HG03175 (cell line): ENCODE measurements around the gene TRIL.

ENCODE experiments used
- ATAC-seq: cut with Tn5 transposase; IDR thresholded peaks from one replicate; pipeline ENCODE4 v1.9.1; 2021; ENCODE audit warnings: mild to moderate bottlenecking, moderate library complexity; ENCODE audit not compliant: unreplicated experiment

The TRIL gene

DNA sequence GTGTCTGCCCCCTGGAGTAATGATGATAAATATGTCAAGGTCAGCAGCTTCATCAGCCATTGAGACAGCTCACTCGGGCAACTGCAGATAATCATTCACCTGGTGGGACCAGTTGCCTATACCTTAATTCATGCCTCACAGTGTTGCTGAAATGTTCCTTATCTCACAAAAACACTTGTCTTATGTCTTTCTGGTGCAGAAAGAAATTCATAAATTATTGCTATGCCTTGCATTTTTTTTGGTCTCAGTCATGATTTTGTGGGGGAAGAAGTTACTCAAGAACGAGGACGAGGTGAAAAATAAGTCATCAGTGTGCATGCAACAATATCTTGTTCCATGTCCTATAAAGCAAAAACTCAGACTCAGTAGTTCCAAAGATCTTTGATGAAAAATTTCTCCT lies 16.0 kb downstream of the TRIL start:
- ATAC-seq: no peak

GRCh38 chr7:28941633-28942032 lies 16.5 kb downstream of the TRIL start:
- no peak for ATAC-seq

- no peak for ATAC-seq
Observed at GRCh38 chr7:28940741-28941384, 17.3 kb downstream of the TRIL start.

DNA sequence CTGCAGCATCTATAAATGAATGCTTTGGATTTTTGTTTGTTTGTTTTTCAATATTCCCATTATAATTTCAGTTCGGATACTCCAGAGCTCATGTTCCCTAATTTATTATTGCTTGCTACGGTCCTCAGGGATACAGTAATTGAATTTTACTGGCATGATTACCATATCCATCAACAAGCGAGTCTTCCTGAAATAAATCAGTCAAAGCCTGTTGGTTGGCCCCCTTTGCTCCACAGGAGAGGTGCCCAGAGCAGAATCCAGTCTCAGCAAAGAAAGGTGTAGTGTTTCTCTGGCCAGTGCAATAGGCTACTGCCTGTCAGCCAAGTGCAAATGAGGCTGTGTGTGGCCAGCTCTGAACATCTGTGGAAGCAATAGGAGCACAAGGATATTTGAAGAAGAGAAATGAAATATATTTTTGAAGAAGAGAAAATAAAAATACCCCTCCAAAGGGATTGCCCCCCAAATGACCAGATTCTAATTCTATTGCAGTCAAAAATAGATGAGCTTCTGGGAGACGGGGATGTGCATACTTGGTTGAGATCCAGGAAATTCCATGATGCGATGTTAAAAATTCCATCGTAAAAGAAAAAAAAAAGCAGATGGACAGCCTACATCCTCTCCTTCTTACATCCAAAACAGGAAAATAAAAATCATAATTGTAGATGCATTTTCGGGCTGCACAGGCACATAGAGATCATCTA lies 18.1 kb downstream of the TRIL start:
- ATAC-seq: no peak

DNA sequence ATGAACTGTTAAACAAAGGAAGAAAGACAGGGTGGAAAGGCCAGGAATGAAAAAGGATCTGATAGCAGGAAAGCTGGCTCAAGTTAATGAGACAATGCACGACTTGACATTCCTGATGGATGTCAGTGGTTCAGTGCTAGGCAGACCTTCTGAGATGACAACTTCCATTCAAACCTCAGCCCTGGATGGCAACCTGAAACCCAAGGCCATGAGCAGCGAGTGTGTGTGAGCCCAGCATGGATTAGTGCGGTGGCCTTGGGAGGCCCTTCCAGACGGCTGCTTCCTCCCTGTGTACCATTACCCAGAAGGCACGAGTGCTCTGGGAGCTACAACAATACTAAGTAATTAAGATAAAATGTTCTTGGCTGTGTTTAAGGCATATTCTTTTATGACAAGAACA lies 18.8 kb downstream of the TRIL start:
- ATAC-seq: no peak

DNA sequence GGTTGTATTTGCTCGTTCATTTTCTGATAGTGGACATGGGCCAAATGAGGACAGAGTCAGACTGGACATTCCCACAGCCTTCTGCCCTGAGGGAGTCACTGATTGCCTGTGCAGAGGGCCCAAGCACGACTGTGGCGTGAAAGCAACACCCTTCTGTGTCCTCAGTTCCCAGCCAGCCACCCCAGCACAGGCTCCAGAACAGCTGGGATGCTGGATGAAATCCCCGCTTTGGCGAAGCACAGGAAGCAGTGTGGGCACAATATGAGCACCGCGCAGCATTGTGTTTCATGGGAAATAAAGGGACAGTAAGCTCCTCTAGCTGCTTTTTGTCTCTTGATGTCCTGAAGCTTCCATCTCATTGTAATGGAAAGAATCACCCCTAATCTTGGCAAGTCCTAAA lies 20.5 kb downstream of the TRIL start:
- no peak for ATAC-seq

DNA sequence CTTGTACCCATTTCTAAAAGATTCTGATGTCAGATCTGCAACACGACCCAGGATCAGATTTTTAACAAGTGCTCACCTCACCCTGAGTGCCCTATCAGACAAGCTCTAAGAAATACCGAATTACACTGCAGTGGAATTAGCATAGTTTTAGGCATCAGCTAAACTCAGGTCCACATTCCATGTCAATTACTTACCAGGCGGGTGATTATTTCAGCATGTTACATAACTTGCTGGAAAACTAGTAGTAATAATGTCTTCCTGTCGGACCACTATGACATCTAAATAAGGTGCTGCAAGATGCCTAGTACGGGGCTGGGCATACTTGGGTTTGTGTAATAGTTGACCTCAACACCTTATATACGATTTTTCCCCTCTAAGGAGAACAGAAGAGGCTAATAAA lies 21.0 kb downstream of the TRIL start:
- no peak for ATAC-seq

DNA sequence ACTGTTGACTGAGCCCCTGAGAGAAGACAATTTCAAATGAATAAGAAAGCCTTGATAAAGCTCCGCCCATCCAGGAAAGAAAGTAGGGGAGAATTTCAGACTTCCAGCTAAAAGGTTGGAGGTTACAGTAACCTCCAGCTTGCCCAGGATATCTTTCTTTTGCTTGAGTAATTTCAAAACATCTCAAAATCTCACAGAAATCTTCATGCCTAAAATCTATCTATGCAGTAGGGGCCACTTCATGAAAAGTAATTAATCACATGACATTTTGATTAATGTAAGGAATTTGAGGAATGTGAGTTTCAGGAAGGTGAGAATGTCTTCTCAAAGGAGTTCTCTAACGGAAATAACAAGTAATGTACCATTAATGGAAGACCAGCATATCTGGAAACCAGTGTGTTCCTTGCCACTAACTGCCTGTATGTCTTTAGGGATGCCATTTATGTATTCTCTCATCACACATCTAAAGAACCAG lies 24.2 kb downstream of the TRIL start:
- ATAC-seq: no peak

GRCh38 chr7:28931565-28931964 lies 26.6 kb downstream of the TRIL start:
- ATAC-seq: no peak

- ATAC-seq: peak; percentile 93
Observed at GRCh38 chr7:28926871-28927597, 31.1 kb downstream of the TRIL start.

- ATAC-seq: no peak
Observed at GRCh38 chr7:28922624-28923331, 35.4 kb downstream of the TRIL start.

GRCh38 chr7:28921822-28922221 lies 36.3 kb downstream of the TRIL start:
- peak; percentile 88 for ATAC-seq

DNA sequence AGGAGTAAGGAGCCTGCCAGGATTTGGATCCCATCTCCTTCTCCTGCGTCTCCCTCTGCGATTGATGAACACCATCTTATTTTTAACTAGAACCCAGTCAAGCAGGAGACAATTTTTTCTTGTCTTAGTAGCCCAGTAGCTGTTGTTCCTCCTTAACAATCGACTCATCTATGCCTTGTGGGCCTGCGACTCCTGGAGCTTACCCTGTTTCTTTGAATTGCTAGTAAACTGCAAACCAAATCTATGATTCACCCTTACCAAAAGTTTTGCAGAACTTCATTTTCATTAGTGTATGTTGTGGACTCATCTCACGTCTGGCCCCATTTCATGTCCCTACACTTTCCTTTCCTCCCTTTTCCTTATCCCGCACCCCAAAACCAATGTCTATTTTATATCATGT lies 37.7 kb downstream of the TRIL start:
- ATAC-seq: no peak

DNA sequence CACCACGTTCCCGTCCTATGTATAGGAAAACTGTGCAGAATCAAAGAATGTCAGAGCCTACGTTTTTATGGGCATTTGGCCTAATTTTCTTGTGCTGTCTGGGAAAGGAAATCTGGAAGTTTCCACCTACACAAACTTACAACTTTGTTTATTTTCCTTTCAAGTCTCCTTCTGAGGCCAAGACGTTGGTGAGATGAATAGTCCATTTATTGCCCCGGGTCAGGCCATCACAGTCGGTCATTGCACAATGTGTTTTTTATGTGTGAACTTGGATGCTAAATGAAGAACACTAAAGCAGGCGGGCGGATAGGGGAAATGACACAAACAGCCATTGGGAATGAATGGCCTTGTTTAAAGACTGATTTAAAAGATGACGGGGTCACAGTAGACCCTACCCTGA lies 38.6 kb downstream of the TRIL start:
- ATAC-seq: no peak

GRCh38 chr7:28908775-28909174 lies 49.4 kb downstream of the TRIL start:
- ATAC-seq: no peak

GRCh38 chr7:28905464-28905863 lies 52.7 kb downstream of the TRIL start:
- ATAC-seq: no peak

- no peak for ATAC-seq
Observed at GRCh38 chr7:28904578-28905048, 53.5 kb downstream of the TRIL start.

DNA sequence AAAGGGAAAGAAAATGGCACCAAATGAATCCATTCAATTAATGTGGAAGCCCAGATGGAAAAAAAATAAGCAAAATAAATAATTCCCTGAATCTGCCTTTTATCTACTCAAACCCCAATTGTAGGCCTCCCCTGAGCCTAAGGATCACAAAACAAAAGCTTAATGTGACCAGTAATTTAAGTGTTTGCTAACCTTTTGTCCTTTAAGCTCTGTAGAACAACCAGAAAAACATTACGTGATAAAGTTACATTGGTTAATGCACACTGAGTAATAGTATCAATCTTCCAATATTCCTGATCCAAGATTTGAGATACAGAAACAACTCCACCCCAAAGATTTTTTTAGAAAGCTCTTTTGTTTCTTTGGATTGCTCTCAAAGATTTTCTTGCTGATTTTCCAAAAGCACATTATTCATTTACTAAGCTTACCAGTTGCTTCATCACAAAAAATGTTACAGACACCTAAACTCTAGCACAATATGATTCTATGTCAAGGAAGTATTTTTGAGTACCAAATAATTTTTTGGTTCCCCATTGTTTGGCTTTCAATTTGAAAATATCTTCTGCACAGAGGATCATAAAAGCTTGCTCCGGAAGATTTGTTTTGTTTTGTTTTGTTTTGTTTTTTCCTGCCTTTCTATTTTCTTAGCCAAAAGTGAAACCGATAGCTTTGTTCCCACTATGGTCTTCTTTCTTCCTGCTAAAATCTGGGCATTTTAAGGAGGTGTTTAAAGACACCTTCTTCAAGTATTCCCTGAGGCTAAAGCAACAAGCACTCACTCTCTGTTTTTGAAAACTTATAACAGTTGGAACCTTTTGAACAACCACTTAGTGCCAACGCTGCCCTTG lies 54.2 kb downstream of the TRIL start:
- ATAC-seq: no peak
